Neural cell (in vitro differentiated cells): ENCODE measurements around the gene HAUS6. TPM values are rescaled to one million over a fixed set of nuclear protein-coding genes. Genes with fewer than 3 reads are reported as not detected.

Experiments
- H2AFZ ChIP-seq: fragments of 200-600, 300-800 bp; sonication (generic), shearing (Covaris generic); 2 replicates; pipeline ENCODE4 v1.6.0; 2014; ENCODE audit warnings: low read depth, mild to moderate bottlenecking, antibody characterized with exemption, low read length, moderate library complexity
- H3F3A ChIP-seq: fragments of 200-600 bp; shearing (Covaris generic); 2 replicates; pipeline ENCODE4 v1.6.1; 2016; ENCODE audit warnings: mild to moderate bottlenecking, moderate library complexity, mixed read lengths, antibody characterized with exemption, low read length; ENCODE audit not compliant: insufficient read depth, poor library complexity, severe bottlenecking
- H3K27ac ChIP-seq: fragments of 200-600, 300-800 bp; sonication (generic), shearing (Covaris generic); 2 replicates; pipeline ENCODE4 v1.5.1; 2014; ENCODE audit warnings: mild to moderate bottlenecking, low read length, moderate library complexity
- H3K27me3 ChIP-seq: fragments of 300-800, 200-600 bp; sonication (generic), shearing (Covaris generic); 2 replicates; pipeline ENCODE4 v1.6.0; 2014; ENCODE audit warnings: mild to moderate bottlenecking, low read depth, low read length, moderate library complexity; ENCODE audit not compliant: insufficient read depth
- H3K36me3 ChIP-seq: fragments of 300-800, 200-600 bp; sonication (generic), shearing (Covaris generic); 2 replicates; pipeline ENCODE4 v1.5.1; 2014; ENCODE audit warnings: mild to moderate bottlenecking, antibody characterized with exemption, low read length, moderate library complexity; ENCODE audit not compliant: insufficient read depth
- H3K4me2 ChIP-seq: fragments of 300-800, 200-600 bp; sonication (generic), shearing (Covaris generic); 2 replicates; pipeline ENCODE4 v1.6.0; 2014; ENCODE audit warnings: mild to moderate bottlenecking, low read length
- H3K4me3 ChIP-seq: fragments of 300-800, 200-600 bp; sonication (generic), shearing (Covaris generic); 2 replicates; pipeline ENCODE4 v1.5.1; 2014; ENCODE audit warnings: mild to moderate bottlenecking, low read length, moderate library complexity
- H3K79me2 ChIP-seq: fragments of 200-600 bp; shearing (Covaris generic); replicated peaks from 2 replicates; pipeline ENCODE4 v1.6.0; 2014; ENCODE audit warnings: mild to moderate bottlenecking, low read length, moderate library complexity; ENCODE audit not compliant: insufficient read depth
- H3K9ac ChIP-seq: fragments of 300-800, 200-600 bp; sonication (generic), shearing (Covaris generic); 2 replicates; pipeline ENCODE4 v1.6.1; 2016; ENCODE audit warnings: mild to moderate bottlenecking, low read length, mixed read lengths
- H3K9me2 ChIP-seq: fragments of 200-600 bp; shearing (Covaris generic); 2 replicates; pipeline ENCODE4 v1.6.1; 2016; ENCODE audit warnings: mild to moderate bottlenecking, low read length, mixed read lengths; ENCODE audit not compliant: insufficient read depth
- H3K9me3 ChIP-seq: fragments of 200-600, 300-800 bp; sonication (generic), shearing (Covaris generic); 2 replicates; pipeline ENCODE4 v1.6.1; 2016; ENCODE audit warnings: mild to moderate bottlenecking, mixed run types, low read length, moderate library complexity, mixed read lengths
- H4K20me1 ChIP-seq: fragments of 200-600 bp; shearing (Covaris generic); 2 replicates; pipeline ENCODE4 v1.6.1; 2016; ENCODE audit warnings: mild to moderate bottlenecking, mixed run types; ENCODE audit not compliant: insufficient read depth
- EP300 ChIP-seq: fragments of 450-650 bp; conservative IDR thresholded peaks from 2 replicates; pipeline ENCODE4 v1.6.1; 2014; ENCODE audit warnings: antibody characterized with exemption, mild to moderate bottlenecking, moderate library complexity; ENCODE audit not compliant: poor library complexity, severe bottlenecking
- EZH2 ChIP-seq: fragments of 200-600, 300-800 bp; shearing (Covaris generic), sonication (generic); IDR thresholded peaks from 2 replicates; pipeline ENCODE4 v1.6.1; 2014; ENCODE audit warnings: antibody characterized with exemption, low read length, borderline replicate concordance, mild to moderate bottlenecking; ENCODE audit not compliant: insufficient read depth, poor library complexity, severe bottlenecking
- MXI1 ChIP-seq: fragments of 450-650 bp; conservative IDR thresholded peaks from 2 replicates; pipeline ENCODE4 v1.6.1; 2014; ENCODE audit warnings: antibody characterized with exemption, mild to moderate bottlenecking; ENCODE audit not compliant: poor library complexity, severe bottlenecking
- POLR2AphosphoS5 ChIP-seq: IDR thresholded peaks from 2 replicates; pipeline ENCODE4 v1.6.1; 2012
- RAD21 ChIP-seq: fragments of 450-650 bp; conservative IDR thresholded peaks from 2 replicates; pipeline ENCODE4 v1.6.1; 2014; ENCODE audit warnings: antibody characterized with exemption, mild to moderate bottlenecking, moderate library complexity
- SMC3 ChIP-seq: fragments of 450-650 bp; conservative IDR thresholded peaks from 2 replicates; pipeline ENCODE4 v1.6.1; 2014; ENCODE audit warnings: antibody characterized with exemption, mild to moderate bottlenecking, moderate library complexity; ENCODE audit not compliant: poor library complexity
- TAF1 ChIP-seq: IDR thresholded peaks from 2 replicates; pipeline ENCODE4 v1.6.1; 2012; ENCODE audit warnings: low read depth
- polyA plus RNA-seq: library from polyadenylated mRNA; depleted of rRNA; stranded (reverse); fragments of >200 nt; gene quantifications from 2 replicates; pipeline ENCODE4 v1.2.3, GENCODE V29; 2014
- TF ChIP-seq, protein P1 (sequence below): IDR thresholded peaks from 2 replicates; pipeline ENCODE4 v1.6.1; 2012; ENCODE audit warnings: borderline replicate concordance
- TF ChIP-seq, protein P2 (sequence below): fragments of 450-650 bp; IDR thresholded peaks from 2 replicates; pipeline ENCODE4 v1.5.1; 2014; ENCODE audit warnings: antibody characterized with exemption, mild to moderate bottlenecking, moderate library complexity; ENCODE audit not compliant: poor library complexity, severe bottlenecking

Gene HAUS6
- polyA plus RNA-seq, 1 donor from 2014 or later = 15.2 TPM

DNA sequence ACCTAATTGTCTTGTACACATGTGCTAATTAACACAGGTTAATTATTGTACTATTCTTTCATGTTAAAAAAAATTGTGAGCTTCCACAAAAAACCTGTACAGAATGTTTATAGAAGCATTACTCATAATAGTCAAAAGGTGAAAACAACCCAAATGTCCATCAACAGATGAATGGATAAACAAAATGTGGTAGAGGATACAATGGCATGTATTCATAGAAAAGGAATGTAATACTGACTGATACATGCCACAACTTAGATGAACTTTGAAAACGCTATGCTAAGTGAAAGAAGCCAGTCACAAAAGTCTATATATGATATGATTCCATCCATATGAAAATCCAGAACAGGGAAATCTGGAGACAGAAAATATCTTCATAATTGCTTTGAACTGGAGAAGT, 27.9 kb downstream of the HAUS6 start:
- Histone ChIP-seq H3K27me3 (no peaks in the 10 kb centered on the region), H4K20me1 (no peaks in the 10 kb centered on the region), H3K9ac (no peak overlapping the region), H3K4me2 (no peak overlapping the region), H3K9me3 (no peaks in the 10 kb centered on the region), H2AFZ (no peak overlapping the region), H3F3A (no peaks in the 10 kb centered on the region), H3K9me2 (no peaks in the 10 kb centered on the region), H3K4me3 (no peak overlapping the region), H3K79me2 (no peaks in the 10 kb centered on the region), H3K27ac (no peak overlapping the region), H3K36me3 (peaks cover 9% of the 10 kb centered on the region)
- TF ChIP-seq, protein P1, sequence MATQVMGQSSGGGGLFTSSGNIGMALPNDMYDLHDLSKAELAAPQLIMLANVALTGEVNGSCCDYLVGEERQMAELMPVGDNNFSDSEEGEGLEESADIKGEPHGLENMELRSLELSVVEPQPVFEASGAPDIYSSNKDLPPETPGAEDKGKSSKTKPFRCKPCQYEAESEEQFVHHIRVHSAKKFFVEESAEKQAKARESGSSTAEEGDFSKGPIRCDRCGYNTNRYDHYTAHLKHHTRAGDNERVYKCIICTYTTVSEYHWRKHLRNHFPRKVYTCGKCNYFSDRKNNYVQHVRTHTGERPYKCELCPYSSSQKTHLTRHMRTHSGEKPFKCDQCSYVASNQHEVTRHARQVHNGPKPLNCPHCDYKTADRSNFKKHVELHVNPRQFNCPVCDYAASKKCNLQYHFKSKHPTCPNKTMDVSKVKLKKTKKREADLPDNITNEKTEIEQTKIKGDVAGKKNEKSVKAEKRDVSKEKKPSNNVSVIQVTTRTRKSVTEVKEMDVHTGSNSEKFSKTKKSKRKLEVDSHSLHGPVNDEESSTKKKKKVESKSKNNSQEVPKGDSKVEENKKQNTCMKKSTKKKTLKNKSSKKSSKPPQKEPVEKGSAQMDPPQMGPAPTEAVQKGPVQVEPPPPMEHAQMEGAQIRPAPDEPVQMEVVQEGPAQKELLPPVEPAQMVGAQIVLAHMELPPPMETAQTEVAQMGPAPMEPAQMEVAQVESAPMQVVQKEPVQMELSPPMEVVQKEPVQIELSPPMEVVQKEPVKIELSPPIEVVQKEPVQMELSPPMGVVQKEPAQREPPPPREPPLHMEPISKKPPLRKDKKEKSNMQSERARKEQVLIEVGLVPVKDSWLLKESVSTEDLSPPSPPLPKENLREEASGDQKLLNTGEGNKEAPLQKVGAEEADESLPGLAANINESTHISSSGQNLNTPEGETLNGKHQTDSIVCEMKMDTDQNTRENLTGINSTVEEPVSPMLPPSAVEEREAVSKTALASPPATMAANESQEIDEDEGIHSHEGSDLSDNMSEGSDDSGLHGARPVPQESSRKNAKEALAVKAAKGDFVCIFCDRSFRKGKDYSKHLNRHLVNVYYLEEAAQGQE = no peak
- TF ChIP-seq EP300 = no peak
- no peak for TF ChIP-seq RAD21
- TF ChIP-seq POLR2AphosphoS5 = no peak
- no peak for TF ChIP-seq SMC3
- no peak for TF ChIP-seq TAF1
- no peak for TF ChIP-seq EZH2

DNA sequence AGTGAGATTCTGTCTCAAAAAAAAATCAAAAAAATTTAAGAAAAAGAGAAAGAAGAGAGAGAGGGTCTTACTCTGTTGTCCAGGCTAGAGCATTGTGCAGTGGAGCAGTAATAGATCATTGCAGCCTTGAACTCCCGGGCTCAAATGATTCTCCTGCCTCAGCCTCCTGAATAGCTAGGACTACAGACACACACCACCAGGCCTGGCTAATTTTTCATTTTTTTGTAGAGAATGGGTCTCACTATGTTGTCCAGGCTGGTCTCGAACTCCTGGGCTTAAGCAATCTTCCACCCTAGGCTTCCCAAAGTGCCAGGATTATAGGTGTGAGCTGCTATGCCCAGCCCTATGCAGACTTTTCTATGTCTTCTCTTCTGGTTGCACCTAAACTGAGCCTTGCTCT, 28.5 kb downstream of the HAUS6 start:
- TF ChIP-seq, protein P1 = no peak
- no peak for TF ChIP-seq SMC3
- no peak for TF ChIP-seq RAD21
- TF ChIP-seq POLR2AphosphoS5 = no peak
- TF ChIP-seq EZH2 = no peak
- peaks cover 9% of the 10 kb centered on the region for H3K36me3 ChIP-seq
- H3K4me3 ChIP-seq = no peak overlapping the region
- H3K4me2 ChIP-seq = no peak overlapping the region
- no peaks in the 10 kb centered on the region for H3F3A ChIP-seq
- H4K20me1 ChIP-seq = no peaks in the 10 kb centered on the region
- no peaks in the 10 kb centered on the region for H3K27me3 ChIP-seq
- H3K9me2 ChIP-seq = no peaks in the 10 kb centered on the region
- H2AFZ ChIP-seq = no peak overlapping the region
- no peak overlapping the region for H3K27ac ChIP-seq
- H3K9ac ChIP-seq = no peak overlapping the region
- H3K9me3 ChIP-seq = no peaks in the 10 kb centered on the region
- no peaks in the 10 kb centered on the region for H3K79me2 ChIP-seq

DNA sequence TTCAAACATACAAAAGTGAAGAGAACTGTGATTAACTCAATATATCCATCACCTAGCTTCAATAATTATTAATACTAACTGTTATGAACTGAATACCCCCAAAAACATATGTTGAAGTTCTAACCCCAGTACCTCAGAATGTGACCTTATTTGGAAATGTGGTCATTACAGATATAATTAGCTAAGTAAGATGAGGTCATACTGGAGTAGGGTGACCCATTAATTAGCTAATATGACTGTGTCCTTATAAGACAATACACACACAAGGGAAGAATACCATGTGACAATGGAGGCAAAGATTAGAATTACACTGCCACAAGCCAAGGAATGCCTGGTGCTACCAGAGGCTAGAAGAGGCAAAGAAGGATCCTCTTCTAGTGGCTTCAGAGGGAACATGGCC, 45.7 kb downstream of the HAUS6 start:
- Histone ChIP-seq H2AFZ (no peak overlapping the region), H4K20me1 (no peaks in the 10 kb centered on the region), H3K9me2 (no peaks in the 10 kb centered on the region), H3K9me3 (no peaks in the 10 kb centered on the region), H3K27ac (no peak overlapping the region), H3K9ac (no peak overlapping the region), H3F3A (no peaks in the 10 kb centered on the region), H3K4me3 (no peak overlapping the region), H3K4me2 (no peak overlapping the region), H3K36me3 (peaks cover 12% of the 10 kb centered on the region), H3K79me2 (peaks cover 9% of the 10 kb centered on the region), H3K27me3 (no peaks in the 10 kb centered on the region)
- TF ChIP-seq MXI1 (no peak), EP300 (no peak), TAF1 (no peak)
- TF ChIP-seq, protein P1 = no peak
- TF ChIP-seq, protein P2, sequence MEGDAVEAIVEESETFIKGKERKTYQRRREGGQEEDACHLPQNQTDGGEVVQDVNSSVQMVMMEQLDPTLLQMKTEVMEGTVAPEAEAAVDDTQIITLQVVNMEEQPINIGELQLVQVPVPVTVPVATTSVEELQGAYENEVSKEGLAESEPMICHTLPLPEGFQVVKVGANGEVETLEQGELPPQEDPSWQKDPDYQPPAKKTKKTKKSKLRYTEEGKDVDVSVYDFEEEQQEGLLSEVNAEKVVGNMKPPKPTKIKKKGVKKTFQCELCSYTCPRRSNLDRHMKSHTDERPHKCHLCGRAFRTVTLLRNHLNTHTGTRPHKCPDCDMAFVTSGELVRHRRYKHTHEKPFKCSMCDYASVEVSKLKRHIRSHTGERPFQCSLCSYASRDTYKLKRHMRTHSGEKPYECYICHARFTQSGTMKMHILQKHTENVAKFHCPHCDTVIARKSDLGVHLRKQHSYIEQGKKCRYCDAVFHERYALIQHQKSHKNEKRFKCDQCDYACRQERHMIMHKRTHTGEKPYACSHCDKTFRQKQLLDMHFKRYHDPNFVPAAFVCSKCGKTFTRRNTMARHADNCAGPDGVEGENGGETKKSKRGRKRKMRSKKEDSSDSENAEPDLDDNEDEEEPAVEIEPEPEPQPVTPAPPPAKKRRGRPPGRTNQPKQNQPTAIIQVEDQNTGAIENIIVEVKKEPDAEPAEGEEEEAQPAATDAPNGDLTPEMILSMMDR = no peak
